ENCODE data around the gene RBMS3.

DNA sequence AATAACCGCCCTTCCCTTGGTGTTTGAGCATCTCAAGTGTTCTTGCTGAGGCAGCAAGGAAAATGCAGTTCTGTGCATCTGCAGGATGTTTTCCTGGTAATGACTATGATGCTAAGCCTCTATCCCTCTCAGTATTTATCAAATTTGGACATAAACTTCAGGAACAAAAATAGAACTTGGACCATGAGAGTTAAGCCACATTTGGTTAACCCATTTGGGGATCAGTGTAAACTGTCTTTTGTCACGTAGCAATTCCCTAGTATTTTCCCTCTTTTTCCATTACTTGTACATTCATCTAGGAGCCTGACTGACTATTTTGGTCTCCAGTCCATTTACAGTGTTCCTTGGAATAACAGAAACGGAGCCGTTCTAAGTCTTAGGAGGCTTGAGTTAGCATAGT is 250.8 kb downstream of the RBMS3 start:
- TF ChIP-seq, protein P1, sequence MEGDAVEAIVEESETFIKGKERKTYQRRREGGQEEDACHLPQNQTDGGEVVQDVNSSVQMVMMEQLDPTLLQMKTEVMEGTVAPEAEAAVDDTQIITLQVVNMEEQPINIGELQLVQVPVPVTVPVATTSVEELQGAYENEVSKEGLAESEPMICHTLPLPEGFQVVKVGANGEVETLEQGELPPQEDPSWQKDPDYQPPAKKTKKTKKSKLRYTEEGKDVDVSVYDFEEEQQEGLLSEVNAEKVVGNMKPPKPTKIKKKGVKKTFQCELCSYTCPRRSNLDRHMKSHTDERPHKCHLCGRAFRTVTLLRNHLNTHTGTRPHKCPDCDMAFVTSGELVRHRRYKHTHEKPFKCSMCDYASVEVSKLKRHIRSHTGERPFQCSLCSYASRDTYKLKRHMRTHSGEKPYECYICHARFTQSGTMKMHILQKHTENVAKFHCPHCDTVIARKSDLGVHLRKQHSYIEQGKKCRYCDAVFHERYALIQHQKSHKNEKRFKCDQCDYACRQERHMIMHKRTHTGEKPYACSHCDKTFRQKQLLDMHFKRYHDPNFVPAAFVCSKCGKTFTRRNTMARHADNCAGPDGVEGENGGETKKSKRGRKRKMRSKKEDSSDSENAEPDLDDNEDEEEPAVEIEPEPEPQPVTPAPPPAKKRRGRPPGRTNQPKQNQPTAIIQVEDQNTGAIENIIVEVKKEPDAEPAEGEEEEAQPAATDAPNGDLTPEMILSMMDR (IDR thresholded peaks at IDR 0.05) = no peak
- TF ChIP-seq POLR2A (IDR thresholded peaks at IDR 0.05) = no peak
